Measurements from ENCODE around the gene DCUN1D2.
"Not testable (repeated sequence)": the region's sequence is repeated elsewhere in the genome, so short reads cannot be mapped to it uniquely, and the experiment has no call there.

Gene DCUN1D2

GRCh38 chr13:113445791-113446487, 44.6 kb downstream of the DCUN1D2 start:
- no peak for DNase-seq

DNA sequence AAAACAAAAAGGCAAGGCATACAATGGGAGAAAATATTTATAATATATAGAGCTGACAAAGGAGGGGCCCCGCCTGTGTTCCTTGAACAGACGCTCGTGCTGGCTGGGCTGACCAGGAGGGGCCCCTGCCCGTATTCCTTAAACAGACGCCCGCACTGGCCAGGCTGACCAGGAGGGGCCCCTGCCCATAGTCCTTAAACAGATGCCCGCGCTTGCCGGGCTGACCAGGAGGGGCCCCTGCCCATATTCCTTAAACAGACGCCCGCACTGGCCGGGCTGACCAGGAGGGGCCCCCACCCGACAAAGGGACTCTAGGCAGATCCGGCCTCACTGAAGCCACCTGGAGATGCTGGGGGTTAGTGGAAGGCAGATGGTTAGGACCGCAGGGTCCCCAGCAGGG, 46.5 kb downstream of the DCUN1D2 start:
- no peak for DNase-seq

DNA sequence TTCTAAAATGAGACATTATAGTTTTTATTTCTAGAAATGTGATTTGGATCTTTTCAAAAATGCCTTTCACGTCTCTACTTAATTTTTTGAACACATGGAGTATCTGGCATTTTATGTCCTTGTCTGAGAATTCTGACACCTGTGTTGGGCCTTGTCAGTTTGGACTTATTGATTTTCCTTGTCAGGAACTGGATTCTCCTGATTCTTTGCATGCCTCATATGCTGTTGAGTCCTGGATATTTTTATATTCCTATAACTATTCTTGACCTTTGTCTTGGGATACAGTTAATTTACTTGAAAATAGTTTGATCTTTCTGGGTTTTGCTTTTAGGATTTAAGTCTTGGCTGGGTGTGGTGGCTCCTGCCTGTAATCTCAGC, 47.5 kb downstream of the DCUN1D2 start:
- DNase-seq: no peak

DNA sequence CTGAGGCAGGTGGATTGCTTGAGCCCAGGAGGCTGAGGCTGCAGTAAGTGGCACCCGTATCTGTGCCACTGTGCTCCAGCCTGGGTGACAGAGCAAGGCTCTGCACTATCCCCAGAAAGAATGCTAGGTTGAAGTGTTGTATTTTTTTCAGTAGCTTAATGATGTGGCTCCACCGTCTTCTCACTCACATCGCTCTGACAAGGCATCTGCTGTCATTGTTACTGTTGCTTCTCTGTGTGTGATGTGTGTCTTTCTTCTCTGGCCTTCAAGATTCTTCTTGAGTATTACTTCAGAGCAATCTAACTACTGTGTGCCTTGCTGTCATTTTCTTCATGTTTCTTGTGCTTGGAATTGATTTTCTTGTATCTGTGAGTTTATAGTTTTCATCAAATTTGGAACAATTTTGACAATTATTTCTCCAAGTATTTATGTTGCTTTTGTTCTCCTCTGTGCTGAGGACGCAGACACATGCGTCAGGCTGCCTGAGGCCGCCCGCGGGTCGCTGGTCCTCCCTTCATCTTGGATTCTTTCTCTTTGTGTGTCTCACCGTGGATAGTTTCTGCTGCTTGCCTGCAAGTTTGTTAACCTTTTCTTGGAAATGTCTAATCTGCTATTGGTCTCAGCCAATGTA, 48.0 kb downstream of the DCUN1D2 start:
- no peak for DNase-seq

GRCh38 chr13:113441661-113442060, 48.9 kb downstream of the DCUN1D2 start:
- no peak for DNase-seq

GRCh38 chr13:113437408-113438010, 53.0 kb downstream of the DCUN1D2 start:
- DNase-seq: no peak

GRCh38 chr13:113436866-113437265, 53.6 kb downstream of the DCUN1D2 start:
- not testable (repeated sequence) for DNase-seq

- not testable (repeated sequence) for DNase-seq
These were observed 54.6 kb downstream of the DCUN1D2 start for GRCh38 chr13:113435907-113436306.

- DNase-seq: no peak
These were observed 57.1 kb downstream of the DCUN1D2 start for GRCh38 chr13:113433391-113433916.

GRCh38 chr13:113432506-113433270, 57.8 kb downstream of the DCUN1D2 start:
- DNase-seq: no peak

GRCh38 chr13:113431171-113431570, 59.3 kb downstream of the DCUN1D2 start:
- no peak for DNase-seq

DNA sequence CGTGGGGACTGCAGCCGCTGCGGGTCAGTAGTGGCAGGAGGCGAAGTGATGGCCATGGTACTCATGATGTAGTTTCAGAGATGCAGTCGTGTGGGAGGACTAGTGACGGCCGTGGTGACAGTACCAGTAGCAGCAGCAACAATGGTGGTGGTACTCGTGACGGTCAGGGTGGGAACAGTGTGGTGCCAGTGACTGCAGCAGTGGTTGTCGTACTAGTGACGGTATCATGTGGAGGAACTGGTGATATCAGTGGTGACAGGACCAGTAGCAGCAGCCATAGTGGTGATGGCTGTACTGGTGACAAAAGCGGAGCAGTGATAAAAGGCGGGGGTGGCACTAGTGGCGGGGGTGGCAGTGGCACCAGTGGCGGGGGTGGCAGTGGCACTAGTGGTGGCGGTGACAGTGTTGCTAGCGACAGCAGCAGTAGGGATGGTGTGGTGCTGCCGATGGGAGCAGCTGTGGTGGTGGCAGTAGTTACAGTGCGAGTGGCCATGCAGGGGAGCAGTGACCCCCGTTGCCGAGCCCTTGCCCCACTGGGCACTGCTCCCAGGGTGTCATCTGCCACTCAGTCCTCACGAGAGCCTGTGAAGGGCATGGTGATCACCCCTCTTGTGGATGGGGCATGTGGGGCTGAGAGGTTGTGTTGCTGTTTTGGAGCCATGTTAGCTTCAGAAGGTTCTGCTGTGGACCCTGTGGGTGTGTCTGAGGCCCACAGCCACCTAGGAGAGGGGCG, 60.0 kb downstream of the DCUN1D2 start:
- DNase-seq: no peak

DNA sequence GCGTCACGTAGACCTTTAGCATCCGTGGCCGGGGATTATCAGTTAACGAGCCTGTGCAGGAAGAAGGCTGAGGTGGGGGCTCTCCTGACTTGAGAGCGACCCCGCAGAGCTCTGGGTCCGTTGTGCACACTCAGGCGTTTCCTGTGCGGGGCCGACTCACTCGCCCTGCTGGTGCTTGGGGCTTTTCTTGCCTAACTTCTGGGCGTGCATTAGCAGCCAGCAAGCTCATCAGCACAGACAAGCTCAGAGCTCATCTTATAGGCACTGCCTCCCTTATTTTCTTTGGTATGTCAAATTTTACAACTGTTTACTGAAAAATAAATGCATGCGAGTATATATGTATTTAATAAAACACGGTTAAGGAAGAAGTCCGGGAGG, 60.9 kb downstream of the DCUN1D2 start:
- no peak for DNase-seq

- DNase-seq: no peak
These were observed 61.5 kb downstream of the DCUN1D2 start for GRCh38 chr13:113428871-113429607.

- no peak for DNase-seq
These were observed 62.0 kb downstream of the DCUN1D2 start for GRCh38 chr13:113428469-113428865.

DNA sequence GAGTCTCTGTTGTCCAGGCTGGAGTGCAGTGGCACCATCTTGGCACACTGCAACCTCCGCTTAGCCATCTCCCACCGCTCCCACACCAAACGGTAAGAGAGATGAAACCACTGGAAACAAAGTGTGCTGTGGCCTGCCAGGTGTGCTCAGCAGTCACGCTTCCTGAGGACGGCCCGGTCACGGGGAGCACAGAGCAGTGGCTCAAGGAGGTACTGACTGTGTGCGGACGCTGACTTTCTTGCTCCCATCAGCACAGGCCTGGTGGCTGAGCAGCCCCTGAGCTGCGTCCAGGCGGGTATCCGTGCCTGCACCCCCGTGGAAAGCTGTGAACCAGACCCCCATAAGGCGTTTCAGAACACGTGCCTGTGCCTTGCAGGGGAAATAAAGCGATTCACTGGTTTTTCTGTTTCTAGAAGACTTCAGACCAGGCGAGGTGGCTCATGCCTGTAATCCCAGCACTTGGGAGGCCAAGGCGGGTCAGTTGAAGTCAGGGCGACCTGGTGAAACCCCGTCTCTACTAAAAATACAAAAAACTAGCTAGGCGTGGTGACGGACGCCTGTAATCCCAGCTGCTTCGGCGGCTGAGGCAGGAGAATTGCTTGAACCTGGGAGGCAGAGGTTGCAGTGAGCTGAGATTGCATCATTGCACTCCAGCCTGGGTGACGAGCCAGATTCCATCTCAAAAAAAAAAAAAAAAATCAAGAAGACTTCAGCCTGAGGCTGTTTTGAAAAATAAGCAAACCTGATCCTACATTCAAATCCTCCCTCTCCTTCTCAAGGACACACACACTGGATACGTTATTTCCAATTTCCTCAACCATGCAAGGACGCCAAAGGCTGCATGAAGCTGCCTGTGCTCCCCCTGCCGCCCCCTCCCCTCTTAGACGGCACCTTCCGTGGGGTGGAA, 62.7 kb downstream of the DCUN1D2 start:
- DNase-seq: no peak

- DNase-seq: no peak
These were observed 63.9 kb downstream of the DCUN1D2 start for GRCh38 chr13:113426591-113426986.

- DNase-seq: no peak
These were observed 64.4 kb downstream of the DCUN1D2 start for GRCh38 chr13:113425941-113426590.

- DNase-seq: no peak
These were observed 66.9 kb downstream of the DCUN1D2 start for GRCh38 chr13:113423520-113424163.

Measured in GDM1 (cell line).